ENCODE data around the gene GUSB.
"Not testable (repeated sequence)": the region's sequence is repeated elsewhere in the genome, so short reads cannot be mapped to it uniquely, and the experiment has no call there.

GRCh38 chr7:66000823-66001417 lies 18.9 kb upstream of the GUSB start:
- TF ChIP-seq ZNF396 (CRISPR knock-in tag; IDR thresholded peaks at IDR 0.05; ENCODE audit: borderline replicate concordance); USF1 (CRISPR knock-in tag; IDR thresholded peaks at IDR 0.05); ZNF121 (CRISPR knock-in tag; IDR thresholded peaks at IDR 0.05); SP1 (CRISPR knock-in tag; conservative IDR thresholded peaks at IDR 0.05): not testable (repeated sequence)
- TF ChIP-seq, protein P1, sequence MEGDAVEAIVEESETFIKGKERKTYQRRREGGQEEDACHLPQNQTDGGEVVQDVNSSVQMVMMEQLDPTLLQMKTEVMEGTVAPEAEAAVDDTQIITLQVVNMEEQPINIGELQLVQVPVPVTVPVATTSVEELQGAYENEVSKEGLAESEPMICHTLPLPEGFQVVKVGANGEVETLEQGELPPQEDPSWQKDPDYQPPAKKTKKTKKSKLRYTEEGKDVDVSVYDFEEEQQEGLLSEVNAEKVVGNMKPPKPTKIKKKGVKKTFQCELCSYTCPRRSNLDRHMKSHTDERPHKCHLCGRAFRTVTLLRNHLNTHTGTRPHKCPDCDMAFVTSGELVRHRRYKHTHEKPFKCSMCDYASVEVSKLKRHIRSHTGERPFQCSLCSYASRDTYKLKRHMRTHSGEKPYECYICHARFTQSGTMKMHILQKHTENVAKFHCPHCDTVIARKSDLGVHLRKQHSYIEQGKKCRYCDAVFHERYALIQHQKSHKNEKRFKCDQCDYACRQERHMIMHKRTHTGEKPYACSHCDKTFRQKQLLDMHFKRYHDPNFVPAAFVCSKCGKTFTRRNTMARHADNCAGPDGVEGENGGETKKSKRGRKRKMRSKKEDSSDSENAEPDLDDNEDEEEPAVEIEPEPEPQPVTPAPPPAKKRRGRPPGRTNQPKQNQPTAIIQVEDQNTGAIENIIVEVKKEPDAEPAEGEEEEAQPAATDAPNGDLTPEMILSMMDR (IDR thresholded peaks at IDR 0.05) = not testable (repeated sequence)
- TF ChIP-seq, protein P2, sequence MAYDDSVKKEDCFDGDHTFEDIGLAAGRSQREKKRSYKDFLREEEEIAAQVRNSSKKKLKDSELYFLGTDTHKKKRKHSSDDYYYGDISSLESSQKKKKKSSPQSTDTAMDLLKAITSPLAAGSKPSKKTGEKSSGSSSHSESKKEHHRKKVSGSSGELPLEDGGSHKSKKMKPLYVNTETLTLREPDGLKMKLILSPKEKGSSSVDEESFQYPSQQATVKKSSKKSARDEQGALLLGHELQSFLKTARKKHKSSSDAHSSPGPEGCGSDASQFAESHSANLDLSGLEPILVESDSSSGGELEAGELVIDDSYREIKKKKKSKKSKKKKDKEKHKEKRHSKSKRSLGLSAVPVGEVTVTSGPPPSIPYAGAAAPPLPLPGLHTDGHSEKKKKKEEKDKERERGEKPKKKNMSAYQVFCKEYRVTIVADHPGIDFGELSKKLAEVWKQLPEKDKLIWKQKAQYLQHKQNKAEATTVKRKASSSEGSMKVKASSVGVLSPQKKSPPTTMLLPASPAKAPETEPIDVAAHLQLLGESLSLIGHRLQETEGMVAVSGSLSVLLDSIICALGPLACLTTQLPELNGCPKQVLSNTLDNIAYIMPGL (CRISPR knock-in tag; IDR thresholded peaks at IDR 0.05) = not testable (repeated sequence)
